Fibroblast of pulmonary artery (primary cell): ENCODE data around the gene TEAD1.

Experiments used
- DNase-seq: peaks from one replicate; pipeline ENCODE4 v3.0.0-alpha.2; 2010; ENCODE audit warnings: low read depth
- H3K4me3 ChIP-seq: replicated peaks from 2 replicates; pipeline ENCODE4 v1.5.1; 2011; ENCODE audit warnings: low read depth, mild to moderate bottlenecking, control low read depth, low read length, moderate library complexity
- CTCF ChIP-seq: IDR thresholded peaks from 2 replicates; pipeline ENCODE4 v1.5.1; 2011; ENCODE audit warnings: mild to moderate bottlenecking, control low read depth, low read length, inconsistent platforms; ENCODE audit errors: missing control alignments

The TEAD1 gene

DNA sequence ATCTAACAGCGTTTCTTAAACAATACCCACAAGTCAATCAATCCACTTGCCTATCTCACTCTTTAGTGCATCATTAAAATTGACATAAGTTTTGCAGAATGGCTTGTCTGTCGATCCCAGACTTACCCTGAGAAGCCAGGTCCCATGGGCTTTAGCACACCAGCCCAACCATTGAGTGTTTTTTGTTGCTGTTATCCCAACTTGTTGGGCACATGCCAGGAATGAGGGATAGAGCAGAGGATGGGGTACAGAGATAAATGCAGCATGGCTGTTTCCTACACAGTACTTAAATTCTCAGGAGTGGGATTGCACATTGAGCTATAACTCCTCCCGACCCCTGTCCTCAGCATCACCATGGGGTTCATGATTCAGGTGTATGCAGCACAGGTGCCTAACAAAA lies 270.7 kb downstream of the TEAD1 start:
- no peak for TF ChIP-seq CTCF
- DNase-seq: no peak
- no peak overlapping the region for H3K4me3 ChIP-seq

DNA sequence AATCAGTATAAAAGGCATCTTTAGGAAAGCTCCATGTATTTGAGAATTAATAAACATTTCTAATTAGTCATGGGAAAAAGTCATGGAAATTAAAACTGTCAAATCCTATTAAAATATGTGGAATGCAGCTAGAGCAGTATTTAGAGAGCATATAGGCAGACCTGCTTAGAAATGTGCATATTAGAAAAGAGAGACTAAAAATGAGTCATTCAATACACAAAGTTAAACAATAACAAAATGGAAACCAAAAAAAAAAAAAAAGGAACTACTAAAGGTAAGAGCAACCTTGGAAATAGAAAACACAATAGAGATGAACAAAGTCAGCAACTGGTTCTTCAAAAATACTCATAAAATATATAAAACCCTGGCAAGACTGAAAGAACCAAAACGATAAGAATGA lies 275.2 kb downstream of the TEAD1 start:
- DNase-seq: no peak
- H3K4me3 ChIP-seq: no peak overlapping the region
- no peak for TF ChIP-seq CTCF

DNA sequence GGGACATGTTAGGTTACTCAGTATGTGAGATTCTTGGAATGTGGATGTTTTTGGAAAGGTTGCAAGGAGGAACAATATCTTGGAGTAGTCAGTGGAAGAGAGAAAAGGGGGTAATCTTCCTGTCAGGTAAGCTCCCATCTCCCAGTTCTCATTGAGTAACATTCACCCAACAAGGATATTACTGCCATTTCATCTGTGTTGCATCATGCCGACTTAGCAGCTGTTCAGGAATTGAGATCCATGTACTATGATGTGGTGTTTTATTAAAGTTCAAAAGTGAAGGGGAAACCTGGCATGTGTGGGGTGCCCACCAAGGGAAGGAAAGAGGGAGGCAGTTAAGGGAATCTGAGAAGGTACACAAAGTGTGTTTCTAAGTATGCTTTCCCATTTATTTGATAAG lies 276.4 kb downstream of the TEAD1 start:
- no peak overlapping the region for H3K4me3 ChIP-seq
- peak; percentile 14 for DNase-seq
- TF ChIP-seq CTCF: no peak

- no peak for TF ChIP-seq CTCF
- H3K4me3 ChIP-seq: no peak overlapping the region
- DNase-seq: no peak
Observed at GRCh38 chr11:12951376-12951775, 277.2 kb downstream of the TEAD1 start.

GRCh38 chr11:12952094-12952493 lies 277.9 kb downstream of the TEAD1 start:
- no peak overlapping the region for H3K4me3 ChIP-seq
- TF ChIP-seq CTCF: no peak
- DNase-seq: no peak

- no peak for TF ChIP-seq CTCF
- DNase-seq: no peak
- no peak overlapping the region for H3K4me3 ChIP-seq
Observed at GRCh38 chr11:12958986-12959385, 284.8 kb downstream of the TEAD1 start.

- peak; percentile 23 for TF ChIP-seq CTCF
- H3K4me3 ChIP-seq: no peak overlapping the region
- peak; percentile 46 for DNase-seq
Observed at GRCh38 chr11:12961615-12962014, 287.4 kb downstream of the TEAD1 start.
